ENCODE measurements around the gene SIPA1L3. TPM values are rescaled to one million over a fixed set of nuclear protein-coding genes. Genes with fewer than 3 reads are reported as not detected.

Gene SIPA1L3
- total RNA-seq, 1 donor from 2014 or later, result 3.4 TPM

- no peaks in the 10 kb centered on the region for H3K36me3 ChIP-seq (ENCODE audit: control insufficient read depth, insufficient read depth, low read length)
- TF ChIP-seq CTCF (IDR thresholded peaks at IDR 0.05; ENCODE audit: insufficient read depth, low read length, severe bottlenecking), result no peak
- FAIRE-seq, result no peak
- no peak overlapping the region for H3K4me3 ChIP-seq (ENCODE audit: low read depth, low read length)
- H3K27me3 ChIP-seq (ENCODE audit: control insufficient read depth, insufficient read depth, low read length), result no peaks in the 10 kb centered on the region
- no peak for DNase-seq (ENCODE audit: low read depth)
Measured at GRCh38 chr19:38005224-38005614, 98.2 kb downstream of the SIPA1L3 start.

- FAIRE-seq, result no peak
- Histone ChIP-seq H3K4me3 (ENCODE audit: low read depth, low read length) (no peak overlapping the region), H3K27me3 (ENCODE audit: control insufficient read depth, insufficient read depth, low read length) (no peaks in the 10 kb centered on the region), H3K36me3 (ENCODE audit: control insufficient read depth, insufficient read depth, low read length) (no peaks in the 10 kb centered on the region)
- no peak for TF ChIP-seq CTCF (IDR thresholded peaks at IDR 0.05; ENCODE audit: insufficient read depth, low read length, severe bottlenecking)
- DNase-seq (ENCODE audit: low read depth), result no peak
Measured at GRCh38 chr19:38006361-38007045, 99.5 kb downstream of the SIPA1L3 start.

GRCh38 chr19:38009650-38010242 lies 102.7 kb downstream of the SIPA1L3 start:
- no peak for FAIRE-seq
- no peak for TF ChIP-seq CTCF (IDR thresholded peaks at IDR 0.05; ENCODE audit: insufficient read depth, low read length, severe bottlenecking)
- DNase-seq (ENCODE audit: low read depth), result no peak

GRCh38 chr19:38011426-38011825 lies 104.4 kb downstream of the SIPA1L3 start:
- TF ChIP-seq CTCF (IDR thresholded peaks at IDR 0.05; ENCODE audit: insufficient read depth, low read length, severe bottlenecking), result no peak
- H3K4me3 ChIP-seq (ENCODE audit: low read depth, low read length), result no peak overlapping the region
- H3K27me3 ChIP-seq (ENCODE audit: control insufficient read depth, insufficient read depth, low read length), result no peaks in the 10 kb centered on the region
- no peaks in the 10 kb centered on the region for H3K36me3 ChIP-seq (ENCODE audit: control insufficient read depth, insufficient read depth, low read length)
- FAIRE-seq (no peak), DNase-seq (ENCODE audit: low read depth) (no peak)

More at GRCh38 chr19:38009650-38010242, 102.7 kb downstream of the SIPA1L3 start:
- Histone ChIP-seq H3K4me3 (ENCODE audit: low read depth, low read length) (no peak overlapping the region), H3K27me3 (ENCODE audit: control insufficient read depth, insufficient read depth, low read length) (no peaks in the 10 kb centered on the region), H3K36me3 (ENCODE audit: control insufficient read depth, insufficient read depth, low read length) (no peaks in the 10 kb centered on the region)

GRCh38 chr19:38012290-38012689 lies 105.3 kb downstream of the SIPA1L3 start:
- FAIRE-seq (no peak), DNase-seq (ENCODE audit: low read depth) (no peak)
- H3K4me3 ChIP-seq (ENCODE audit: low read depth, low read length), result no peak overlapping the region
- no peak for TF ChIP-seq CTCF (IDR thresholded peaks at IDR 0.05; ENCODE audit: insufficient read depth, low read length, severe bottlenecking)
- no peaks in the 10 kb centered on the region for H3K36me3 ChIP-seq (ENCODE audit: control insufficient read depth, insufficient read depth, low read length)
- H3K27me3 ChIP-seq (ENCODE audit: control insufficient read depth, insufficient read depth, low read length), result no peaks in the 10 kb centered on the region
